ENCODE measurements around the gene DYNLT4.
"Not testable (repeated sequence)": the region's sequence is repeated elsewhere in the genome, so short reads cannot be mapped to it uniquely, and the experiment has no call there.

DYNLT4 gene, protein sequence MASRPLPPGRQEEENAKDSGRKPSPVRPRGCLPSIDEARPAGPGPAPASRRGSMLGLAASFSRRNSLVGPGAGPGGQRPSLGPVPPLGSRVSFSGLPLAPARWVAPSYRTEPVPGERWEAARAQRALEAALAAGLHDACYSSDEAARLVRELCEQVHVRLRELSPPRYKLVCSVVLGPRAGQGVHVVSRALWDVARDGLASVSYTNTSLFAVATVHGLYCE

GRCh38 chr1:44806704-44807363 is at the start of gene DYNLT4:
Gene DYNLT4 (minus strand): TSS chr1:44807351. CDS start chr1:44806668, 683 bp downstream.
- DNase-seq (ENCODE audit: low read depth, low spot score), result no peak
- peak within 1 kb of the TSS; percentile 97 for H3K27ac ChIP-seq

DNA sequence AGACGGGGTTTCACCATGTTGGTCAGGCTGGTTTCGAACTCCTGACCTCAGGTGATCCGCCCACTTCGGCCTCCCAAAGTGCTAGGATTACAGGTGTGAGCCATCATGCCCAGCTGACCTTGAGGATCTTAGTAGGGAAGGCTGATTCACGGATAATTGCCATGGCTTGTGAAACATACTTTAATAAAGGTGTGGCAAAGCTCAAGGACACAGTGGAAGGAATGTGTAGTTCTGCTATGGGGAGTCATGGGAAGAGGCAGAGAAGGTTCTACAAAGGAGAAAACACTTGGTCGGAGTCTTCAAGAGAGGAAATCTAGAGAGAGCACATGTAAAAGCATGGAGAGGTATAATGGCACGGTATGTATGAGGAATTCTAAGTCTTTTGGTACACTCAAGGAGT is 48.6 kb upstream of the DYNLT4 start:
- DNase-seq (ENCODE audit: low read depth, low spot score), result no peak

DNA sequence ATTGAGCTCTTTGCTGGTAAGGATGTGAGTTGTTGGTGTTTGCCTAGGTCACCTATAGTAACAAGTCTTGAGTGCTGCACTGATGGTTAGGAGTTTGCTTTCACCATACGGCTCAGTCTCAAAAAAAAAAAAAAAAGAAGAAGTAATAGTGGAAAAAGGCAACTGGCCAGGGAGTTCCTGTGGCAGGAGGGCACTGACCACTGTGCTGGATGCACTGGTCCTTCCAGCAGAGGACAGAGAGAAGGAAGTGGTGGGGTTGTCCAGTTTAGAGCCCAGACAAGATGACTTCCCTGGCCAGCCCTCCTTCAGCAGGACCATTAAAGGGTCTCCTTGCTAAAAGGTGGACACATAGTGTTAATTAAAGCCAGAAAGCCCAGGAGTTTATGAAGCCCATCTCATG is 47.8 kb upstream of the DYNLT4 start:
- no peak for DNase-seq (ENCODE audit: low read depth, low spot score)
- no peak overlapping the region for H3K27ac ChIP-seq

More for the DNA sequence above, 48.6 kb upstream of the DYNLT4 start:
- H3K27ac ChIP-seq, result no peak overlapping the region

DNA sequence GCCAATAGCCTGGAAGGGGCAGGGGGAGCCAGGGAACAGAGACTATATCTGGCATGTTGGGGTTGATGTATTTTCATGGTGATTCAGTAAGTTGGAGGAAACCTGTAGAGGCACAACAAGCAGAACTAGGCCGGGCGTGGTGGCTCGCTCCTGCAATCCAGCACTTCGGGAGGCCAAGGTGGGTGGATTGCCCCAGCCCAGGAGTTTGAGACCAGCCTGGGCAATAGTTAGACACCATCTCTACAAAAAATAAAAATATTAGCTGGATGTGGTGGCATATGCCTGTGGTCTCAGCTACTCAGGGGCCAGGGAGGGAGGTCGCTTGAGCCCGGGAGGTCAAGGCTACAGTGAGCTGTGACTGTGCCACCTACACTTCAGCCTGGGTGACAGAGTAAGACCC is 46.0 kb upstream of the DYNLT4 start:
- DNase-seq (ENCODE audit: low read depth, low spot score), result no peak
- no peak overlapping the region for H3K27ac ChIP-seq

- no peak for DNase-seq (ENCODE audit: low read depth, low spot score)
- no peak overlapping the region for H3K27ac ChIP-seq
These were observed 44.2 kb upstream of the DYNLT4 start for GRCh38 chr1:44851308-44851707.

GRCh38 chr1:44849575-44850132 is 42.5 kb upstream of the DYNLT4 start:
- no peak overlapping the region for H3K27ac ChIP-seq
- no peak for DNase-seq (ENCODE audit: low read depth, low spot score)

DNA sequence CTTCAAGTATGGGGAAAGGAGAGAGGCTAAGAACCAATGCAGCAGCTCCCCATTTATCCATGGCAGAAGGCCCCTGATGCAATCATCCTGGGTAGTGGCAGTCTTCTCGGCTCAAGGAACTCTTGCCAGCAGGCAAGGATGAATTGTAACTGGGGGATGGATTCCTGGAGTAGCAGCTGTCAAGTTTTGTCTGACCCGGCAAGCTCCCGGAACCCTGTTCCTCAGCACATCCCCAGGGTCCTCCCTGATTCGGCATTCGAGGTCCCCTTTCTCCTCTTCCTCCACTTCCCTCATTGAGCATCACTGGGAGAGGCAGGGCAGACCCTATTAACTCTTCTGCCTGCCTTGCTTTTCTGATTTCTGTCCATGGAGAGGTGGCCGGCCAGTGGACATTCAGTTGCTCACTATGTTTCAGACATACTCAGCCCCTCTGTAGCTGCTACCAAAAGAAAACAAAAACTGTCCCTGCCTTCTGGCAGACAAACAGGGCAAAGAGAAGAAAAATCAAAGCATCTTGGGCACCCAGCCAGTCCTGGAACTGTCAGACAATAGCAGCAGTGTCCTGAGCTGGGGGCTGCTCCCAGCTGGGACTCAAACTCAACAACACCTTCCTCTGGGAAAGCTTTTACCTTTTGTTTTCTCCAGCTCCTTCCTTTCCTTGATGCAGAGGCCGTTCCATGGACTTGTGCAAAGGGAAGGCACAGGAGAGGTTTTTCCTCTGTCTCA is 41.5 kb upstream of the DYNLT4 start:
- H3K27ac ChIP-seq, result no peak overlapping the region
- no peak for DNase-seq (ENCODE audit: low read depth, low spot score)

DNA sequence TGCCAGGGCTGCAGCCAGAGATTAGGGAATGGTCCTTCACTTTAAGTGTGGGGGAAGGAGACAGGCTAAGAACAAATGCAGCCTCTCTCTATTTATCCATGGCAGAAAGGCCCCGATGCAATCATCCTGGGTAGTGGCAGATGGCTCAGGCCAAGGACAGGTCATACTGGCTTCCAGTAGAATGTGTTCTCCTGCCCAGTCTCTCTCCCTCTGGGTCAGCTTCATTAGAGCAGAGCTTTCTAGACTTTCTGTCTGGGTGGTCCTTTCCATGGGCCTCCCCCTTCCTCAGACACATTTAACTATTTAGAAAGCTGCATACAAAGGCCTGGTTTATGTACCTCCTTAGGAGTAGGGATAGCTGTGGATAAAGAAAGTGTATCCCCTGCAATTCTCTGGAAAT is 40.7 kb upstream of the DYNLT4 start:
- DNase-seq (ENCODE audit: low read depth, low spot score), result no peak
- no peak overlapping the region for H3K27ac ChIP-seq

DNA sequence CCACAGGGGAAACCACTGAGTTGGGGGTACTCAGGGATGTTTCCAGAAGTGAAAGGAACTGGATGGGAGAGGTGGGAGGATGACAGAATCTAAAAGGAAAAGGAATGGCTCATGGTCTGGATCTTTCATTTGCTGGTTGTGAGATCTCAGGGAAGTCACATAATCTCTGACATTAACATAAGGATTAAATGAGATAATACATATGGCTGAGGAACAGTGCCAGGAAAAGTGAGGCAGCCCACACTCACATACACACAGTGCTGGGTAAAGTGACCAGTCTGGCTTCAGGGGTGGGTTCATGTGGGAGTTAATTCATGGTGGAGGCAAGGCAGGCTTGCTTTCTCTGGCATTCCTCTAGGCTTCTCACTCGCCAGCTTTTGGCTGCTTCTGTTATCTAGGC is 39.8 kb upstream of the DYNLT4 start:
- DNase-seq (ENCODE audit: low read depth, low spot score), result no peak
- no peak overlapping the region for H3K27ac ChIP-seq

GRCh38 chr1:44842862-44843655 is 35.9 kb upstream of the DYNLT4 start, which contains the start of gene PTCH2:
Gene PTCH2 (minus strand): TSS chr1:44843253. CDS start chr1:44842932, 321 bp downstream.
- no peak within 1 kb of the TSS for H3K27ac ChIP-seq
- no peak for DNase-seq (ENCODE audit: low read depth, low spot score)

DNA sequence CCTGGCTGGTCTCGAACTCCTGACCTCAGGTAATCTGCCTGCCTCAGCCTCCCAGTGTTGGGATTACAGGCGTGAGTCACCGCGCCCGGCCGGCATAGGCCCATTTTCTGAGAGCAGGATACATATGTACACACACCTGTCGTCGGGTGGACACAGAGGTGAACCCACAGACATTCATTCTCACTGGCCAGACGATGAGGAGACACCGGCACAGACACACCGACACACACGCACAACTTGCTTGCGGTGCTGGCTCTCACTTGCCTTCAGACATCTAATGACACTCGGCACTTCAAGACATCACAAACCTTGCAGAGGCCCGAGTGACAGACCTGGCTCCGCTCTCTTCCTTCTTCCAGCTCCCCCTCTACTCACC is 35.3 kb upstream of the DYNLT4 start:
- no peak for DNase-seq (ENCODE audit: low read depth, low spot score)
- no peak overlapping the region for H3K27ac ChIP-seq

DNA sequence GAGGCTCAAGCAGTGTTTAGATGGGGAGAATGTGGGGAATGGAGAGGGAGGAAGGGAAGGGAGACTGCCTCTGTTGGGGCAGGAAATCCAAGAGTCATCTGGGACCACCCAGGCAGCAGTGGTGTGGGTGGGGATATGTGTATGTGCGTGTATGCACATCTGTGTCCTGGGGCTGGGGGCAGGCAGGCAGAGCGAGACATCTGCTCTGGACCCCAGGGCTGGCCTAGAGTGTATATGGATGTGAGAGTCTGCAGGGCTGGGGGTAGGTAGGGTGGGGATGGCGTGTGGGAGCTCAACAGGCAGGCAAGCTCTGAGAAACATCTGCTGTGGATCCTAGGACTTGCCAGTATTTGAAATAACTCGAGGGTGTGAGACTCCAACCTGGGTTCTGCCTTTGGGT is 32.4 kb upstream of the DYNLT4 start:
- H3K27ac ChIP-seq, result no peak overlapping the region
- DNase-seq (ENCODE audit: low read depth, low spot score), result no peak

- H3K27ac ChIP-seq; DNase-seq (ENCODE audit: low read depth, low spot score): not testable (repeated sequence)
These were observed 31.1 kb upstream of the DYNLT4 start for GRCh38 chr1:44838294-44838693.

GRCh38 chr1:44835738-44836675 is 28.9 kb upstream of the DYNLT4 start:
- no peak overlapping the region for H3K27ac ChIP-seq
- DNase-seq (ENCODE audit: low read depth, low spot score), result no peak

DNA sequence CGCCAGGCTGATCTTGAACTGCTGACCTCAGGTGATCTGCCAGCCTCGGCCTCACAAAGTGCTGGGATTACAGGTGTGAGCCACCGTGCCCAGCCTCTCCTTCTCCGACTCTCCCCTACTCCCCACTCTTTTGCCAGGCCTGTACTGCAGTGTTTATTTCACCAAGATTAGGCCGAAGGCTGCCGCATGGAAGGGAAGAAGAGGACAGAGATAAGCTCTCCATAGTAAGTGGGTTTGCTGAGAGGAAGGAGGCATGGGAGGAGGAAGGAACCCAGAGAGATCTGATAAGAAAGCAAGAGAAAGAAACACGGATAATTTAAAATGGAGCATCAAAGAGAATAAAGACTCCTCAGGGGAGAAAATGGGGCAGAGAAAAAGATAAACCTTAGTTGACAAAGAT is 27.2 kb upstream of the DYNLT4 start:
- H3K27ac ChIP-seq, result no peak overlapping the region
- DNase-seq (ENCODE audit: low read depth, low spot score), result no peak

GRCh38 chr1:44832056-44832705 is 25.0 kb upstream of the DYNLT4 start:
- H3K27ac ChIP-seq, result no peak overlapping the region
- no peak for DNase-seq (ENCODE audit: low read depth, low spot score)

GRCh38 chr1:44831516-44831915 is 24.4 kb upstream of the DYNLT4 start:
- H3K27ac ChIP-seq, result no peak overlapping the region
- no peak for DNase-seq (ENCODE audit: low read depth, low spot score)

DNA sequence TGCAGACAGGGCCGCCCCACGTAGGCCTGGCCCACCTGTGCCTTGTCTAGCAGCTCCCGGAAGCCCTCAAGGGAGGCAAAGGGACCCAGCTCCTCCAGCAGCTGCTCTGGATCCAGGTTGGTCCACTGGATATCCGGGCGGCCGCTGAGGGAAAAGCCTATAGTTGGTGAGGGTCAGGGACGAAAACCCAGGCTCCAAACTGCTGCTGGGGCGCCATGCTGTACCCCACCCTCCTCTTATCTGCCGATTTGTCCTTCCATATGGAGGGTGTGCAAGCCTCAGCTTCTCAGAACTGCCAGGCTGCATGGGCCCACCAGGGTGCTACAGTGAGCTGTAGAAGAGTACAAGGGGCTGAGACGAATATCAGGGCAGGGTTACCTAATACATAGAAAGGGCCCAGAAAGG is 23.8 kb upstream of the DYNLT4 start:
- H3K27ac ChIP-seq, result no peak overlapping the region
- DNase-seq (ENCODE audit: low read depth, low spot score), result no peak
